GM13977 (cell line): ENCODE measurements around the gene TTC8.
"Not testable (repeated sequence)": the region's sequence is repeated elsewhere in the genome, so short reads cannot be mapped to it uniquely, and the experiment has no call there.

Experiments
- DNase-seq: peaks from one replicate; pipeline ENCODE4 v3.0.0; 2012; ENCODE audit warnings: low spot score
- in situ Hi-C: fragments of 300-500 bp; cut with MboI; formaldehyde crosslinking; loops from one replicate; pipeline ENCODE4 v1.12.0; 2022; ENCODE audit warnings: low sequenced_read_pairs, low pct_unique_long_range_greater_than_20kb, mixed read lengths, inconsistent platforms; ENCODE audit not compliant: unreplicated experiment
- TF ChIP-seq, protein P1 (sequence below): IDR thresholded peaks from 2 replicates; pipeline ENCODE4 v1.5.1; 2012; ENCODE audit warnings: mild to moderate bottlenecking, control low read depth; ENCODE audit not compliant: insufficient read depth; ENCODE audit errors: extremely low read depth, missing control alignments

TTC8 gene

DNA sequence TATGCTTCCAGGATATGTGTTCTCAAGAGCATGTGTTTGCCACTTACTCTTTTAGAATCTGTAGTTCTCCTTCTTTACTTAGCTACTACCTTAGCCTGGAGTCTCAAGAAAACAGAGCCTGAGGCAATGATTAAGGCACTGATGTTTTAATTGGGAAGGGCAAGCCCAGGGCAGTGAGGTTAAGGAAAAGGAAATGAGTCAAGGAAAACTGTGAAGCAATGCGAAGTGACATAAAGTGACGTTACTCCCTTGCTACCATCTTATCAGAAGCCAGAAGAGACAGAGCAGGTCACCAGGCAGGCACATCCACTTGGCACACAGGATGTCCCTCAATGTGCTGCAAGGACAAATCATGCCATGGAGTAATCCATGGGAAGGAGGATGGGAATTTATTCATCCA, 20.4 kb upstream of the TTC8 start:
- TF ChIP-seq, protein P1, sequence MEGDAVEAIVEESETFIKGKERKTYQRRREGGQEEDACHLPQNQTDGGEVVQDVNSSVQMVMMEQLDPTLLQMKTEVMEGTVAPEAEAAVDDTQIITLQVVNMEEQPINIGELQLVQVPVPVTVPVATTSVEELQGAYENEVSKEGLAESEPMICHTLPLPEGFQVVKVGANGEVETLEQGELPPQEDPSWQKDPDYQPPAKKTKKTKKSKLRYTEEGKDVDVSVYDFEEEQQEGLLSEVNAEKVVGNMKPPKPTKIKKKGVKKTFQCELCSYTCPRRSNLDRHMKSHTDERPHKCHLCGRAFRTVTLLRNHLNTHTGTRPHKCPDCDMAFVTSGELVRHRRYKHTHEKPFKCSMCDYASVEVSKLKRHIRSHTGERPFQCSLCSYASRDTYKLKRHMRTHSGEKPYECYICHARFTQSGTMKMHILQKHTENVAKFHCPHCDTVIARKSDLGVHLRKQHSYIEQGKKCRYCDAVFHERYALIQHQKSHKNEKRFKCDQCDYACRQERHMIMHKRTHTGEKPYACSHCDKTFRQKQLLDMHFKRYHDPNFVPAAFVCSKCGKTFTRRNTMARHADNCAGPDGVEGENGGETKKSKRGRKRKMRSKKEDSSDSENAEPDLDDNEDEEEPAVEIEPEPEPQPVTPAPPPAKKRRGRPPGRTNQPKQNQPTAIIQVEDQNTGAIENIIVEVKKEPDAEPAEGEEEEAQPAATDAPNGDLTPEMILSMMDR = no peak
- in situ Hi-C loops = no loop called here
- DNase-seq = no peak

DNA sequence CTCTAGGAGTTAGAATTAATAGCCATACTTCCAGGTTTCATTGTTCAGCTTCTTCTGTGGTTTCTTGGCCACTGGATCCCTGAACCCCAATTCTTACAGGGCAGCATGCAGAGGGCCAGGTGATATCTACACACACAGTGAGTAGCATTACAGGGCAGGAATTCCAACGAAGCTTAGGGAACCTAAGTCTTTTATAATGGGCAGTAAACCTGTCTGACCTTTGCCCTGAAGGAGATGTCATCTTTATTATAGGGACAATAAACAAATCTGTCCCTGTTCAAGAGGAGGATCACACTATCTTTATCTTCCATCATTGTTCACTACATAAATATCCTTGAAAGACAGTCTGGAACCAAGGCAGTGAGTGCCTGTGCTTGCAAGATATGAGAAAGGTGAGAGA, 20.0 kb upstream of the TTC8 start:
- TF ChIP-seq, protein P1 = no peak
- no peak for DNase-seq
- in situ Hi-C loops = no loop called here

DNA sequence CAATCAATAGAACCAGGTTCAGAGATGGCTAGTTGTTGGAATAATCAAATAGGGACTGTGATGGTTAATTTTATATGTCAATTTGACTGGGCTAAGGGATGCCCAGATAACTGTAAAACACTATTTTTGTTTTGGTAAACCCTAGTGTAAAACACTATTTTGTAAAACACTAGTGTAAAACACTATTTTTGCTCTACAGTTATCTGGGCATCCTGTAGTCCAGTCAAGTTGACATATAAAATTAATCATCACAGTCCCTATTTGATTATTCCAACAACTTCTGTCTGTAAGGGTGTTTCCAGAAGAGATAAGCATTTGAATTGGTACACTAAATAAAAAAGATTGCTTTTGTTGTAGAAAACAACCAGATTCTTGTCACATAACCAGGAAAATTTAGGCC, 16.1 kb upstream of the TTC8 start:
- in situ Hi-C loops = no loop called here
- TF ChIP-seq, protein P1 = no peak
- DNase-seq = no peak

DNA sequence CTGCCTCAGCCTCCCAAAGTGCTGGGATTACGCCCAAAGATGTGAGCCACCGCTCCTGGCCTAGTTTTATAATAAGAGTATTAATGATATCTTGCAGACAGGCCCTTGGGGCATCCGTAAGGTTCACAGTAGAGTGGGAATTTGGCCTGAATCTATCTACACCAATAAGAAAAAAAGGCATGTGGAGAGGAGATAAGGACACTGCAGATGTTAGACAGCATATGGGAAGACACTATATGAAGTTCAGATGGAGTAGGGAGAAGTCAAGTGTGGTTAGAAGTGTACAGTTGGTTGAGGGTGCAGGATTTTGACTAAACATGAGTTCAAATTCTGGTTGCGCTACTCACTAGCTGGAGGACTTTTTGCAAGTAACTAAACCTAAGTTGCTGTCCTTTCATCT, 8.5 kb upstream of the TTC8 start:
- TF ChIP-seq, protein P1 = no peak
- in situ Hi-C loops = no loop called here
- DNase-seq = no peak

DNA sequence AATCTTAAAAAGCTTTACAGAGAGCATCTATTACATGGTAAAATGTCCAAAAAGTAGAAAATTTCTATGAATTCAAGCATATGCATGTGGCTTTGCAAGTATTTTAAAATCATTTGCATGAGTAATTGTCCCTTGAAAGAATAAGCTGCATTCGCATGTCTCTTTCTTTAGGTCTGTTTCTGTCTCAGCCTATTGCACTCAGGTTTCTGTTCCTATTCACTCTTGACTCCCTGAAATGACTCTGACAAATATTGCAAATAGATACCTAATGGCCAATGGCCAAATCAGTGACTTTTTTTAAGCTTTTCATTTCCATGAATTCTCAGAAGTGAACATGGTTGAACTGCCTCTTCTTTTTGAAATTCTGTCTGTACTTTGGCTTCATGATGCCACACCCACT, 6.4 kb upstream of the TTC8 start:
- TF ChIP-seq, protein P1 = no peak
- in situ Hi-C loops = no loop called here
- DNase-seq = peak; percentile 23

DNA sequence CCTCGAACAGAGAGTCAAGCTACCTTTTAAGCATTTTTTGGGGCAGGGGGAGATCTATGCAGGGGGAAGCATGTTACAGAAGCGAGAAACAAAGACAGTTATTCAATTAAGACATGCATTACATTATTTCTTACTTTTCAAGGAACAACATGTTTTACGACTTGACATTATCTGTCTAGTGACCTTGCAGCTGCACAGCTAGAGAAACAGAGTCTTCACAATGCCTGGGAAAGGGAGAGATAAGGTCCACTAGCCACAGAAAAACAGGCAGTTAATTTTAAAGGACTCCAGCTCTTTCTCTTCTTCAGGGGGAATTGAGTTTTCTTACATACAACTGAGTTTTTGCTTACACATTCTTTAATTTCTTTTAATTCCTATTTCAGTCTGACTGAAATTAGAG, 4.8 kb upstream of the TTC8 start:
- in situ Hi-C loops, DNase-seq: not testable (repeated sequence)

DNA sequence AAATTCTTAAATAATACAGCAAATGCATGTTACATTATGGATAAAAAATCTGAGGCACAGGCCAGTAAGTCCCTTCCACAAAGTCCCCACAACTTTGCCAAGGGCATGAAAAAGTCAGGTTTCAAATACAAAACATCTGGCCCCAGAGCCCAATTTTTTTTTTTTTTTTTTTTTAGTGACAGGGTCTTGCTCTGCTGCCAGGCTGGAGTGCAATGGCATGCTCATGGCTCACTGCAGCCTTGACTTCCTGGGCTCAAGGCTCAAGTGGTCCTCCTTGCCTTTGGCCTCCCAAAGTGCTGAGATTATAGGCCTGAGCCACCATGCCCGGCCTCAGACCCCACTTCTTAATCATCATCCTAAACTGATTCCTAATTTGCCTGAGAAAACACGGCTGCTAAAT, 3.1 kb upstream of the TTC8 start:
- TF ChIP-seq, protein P1 = no peak
- DNase-seq = no peak
- in situ Hi-C loops = no loop called here
